ENCODE measurements around the gene ATP10A.

Gene ATP10A

GRCh38 chr15:25795712-25796111 is 67.4 kb downstream of the ATP10A start:
- no peak for DNase-seq (ENCODE audit: low read depth)

GRCh38 chr15:25795061-25795460 is 68.1 kb downstream of the ATP10A start:
- no peak for DNase-seq (ENCODE audit: low read depth)

GRCh38 chr15:25793354-25794050 is 69.6 kb downstream of the ATP10A start:
- no peak for DNase-seq (ENCODE audit: low read depth)

- no peak for DNase-seq (ENCODE audit: low read depth)
These were observed 71.0 kb downstream of the ATP10A start for GRCh38 chr15:25792128-25792527.

GRCh38 chr15:25790000-25790660 is 73.0 kb downstream of the ATP10A start:
- no peak for DNase-seq (ENCODE audit: low read depth)

- DNase-seq (ENCODE audit: low read depth), result no peak
These were observed 73.5 kb downstream of the ATP10A start for GRCh38 chr15:25789616-25789999.

GRCh38 chr15:25789211-25789610 is 73.9 kb downstream of the ATP10A start:
- no peak for DNase-seq (ENCODE audit: low read depth)

GRCh38 chr15:25787855-25788520 is 75.1 kb downstream of the ATP10A start:
- DNase-seq (ENCODE audit: low read depth), result no peak

GRCh38 chr15:25787381-25787780 is 75.7 kb downstream of the ATP10A start:
- no peak for DNase-seq (ENCODE audit: low read depth)

- DNase-seq (ENCODE audit: low read depth), result no peak
These were observed 77.1 kb downstream of the ATP10A start for GRCh38 chr15:25786040-25786439.

GRCh38 chr15:25785641-25786025 is 77.5 kb downstream of the ATP10A start:
- no peak for DNase-seq (ENCODE audit: low read depth)

GRCh38 chr15:25784876-25785640 is 78.1 kb downstream of the ATP10A start:
- no peak for DNase-seq (ENCODE audit: low read depth)

GRCh38 chr15:25783607-25784540 is 79.3 kb downstream of the ATP10A start:
- DNase-seq (ENCODE audit: low read depth), result peak; percentile 5

GRCh38 chr15:25783134-25783533 is 80.0 kb downstream of the ATP10A start:
- DNase-seq (ENCODE audit: low read depth), result no peak

- no peak for DNase-seq (ENCODE audit: low read depth)
These were observed 82.5 kb downstream of the ATP10A start for GRCh38 chr15:25780479-25781255.

GRCh38 chr15:25778161-25778560 is 85.0 kb downstream of the ATP10A start:
- no peak for DNase-seq (ENCODE audit: low read depth)

- DNase-seq (ENCODE audit: low read depth), result no peak
These were observed 86.1 kb downstream of the ATP10A start for GRCh38 chr15:25777037-25777436.

- no peak for DNase-seq (ENCODE audit: low read depth)
These were observed 86.9 kb downstream of the ATP10A start for GRCh38 chr15:25776071-25776746.

GRCh38 chr15:25775317-25775912 is 87.7 kb downstream of the ATP10A start:
- no peak for DNase-seq (ENCODE audit: low read depth)

- DNase-seq (ENCODE audit: low read depth), result no peak
These were observed 88.3 kb downstream of the ATP10A start for GRCh38 chr15:25774871-25775270.

Measured in T follicular helper cell (primary cell).